Gastroesophageal sphincter (tissue), 4 donors: Measurements from ENCODE around the gene ARPP21. TPM values are rescaled to one million over a fixed set of nuclear protein-coding genes. Genes with fewer than 3 reads are reported as not detected.

ENCODE experiments used
- ATAC-seq: fragments of 150-250 bp; one replicate; pipeline ENCODE4 v1.9.1; 2016; ENCODE audit warnings: mild to moderate bottlenecking, moderate library complexity
- H3K27ac ChIP-seq, 4 donors: fragments of 200-600 bp; sonication (generic) in 3 of 4; 1 replicate in 3 of 4; 2 replicates in 1 of 4; pipeline ENCODE4 v1.5.1; 2016 to 2019
- H3K27me3 ChIP-seq: fragments of 200-600 bp; sonication (generic); one replicate; pipeline ENCODE4 v1.5.1; 2019
- H3K36me3 ChIP-seq, 2 donors: fragments of 200-600 bp; sonication (generic); one replicate each; pipeline ENCODE4 v1.5.1; 2019; ENCODE audit warnings: control low read depth in 1 of 2
- H3K4me1 ChIP-seq, 3 donors: fragments of 200-600 bp; sonication (generic); 1 replicate in 2 of 3; 2 replicates in 1 of 3; pipeline ENCODE4 v1.5.1; 2016 to 2019; ENCODE audit warnings: control low read depth in 2 of 3
- H3K4me3 ChIP-seq, 2 donors: fragments of 200-600 bp; sonication (generic); one replicate each; pipeline ENCODE4 v1.5.1; 2019; ENCODE audit warnings: mild to moderate bottlenecking in 1 of 2, moderate library complexity in 1 of 2
- H3K9me3 ChIP-seq, 3 donors: fragments of 200-600 bp; sonication (generic); one replicate each; pipeline ENCODE4 v1.5.1; 2017 to 2019; ENCODE audit warnings: control low read depth in 2 of 3
- EP300 ChIP-seq: sonication (generic); formaldehyde crosslinking; IDR thresholded peaks from one replicate; pipeline ENCODE4 v1.6.1; 2017; ENCODE audit warnings: antibody characterized with exemption, mild to moderate bottlenecking
- POLR2A ChIP-seq, 2 donors: fragments of 450-650 bp; IDR thresholded peaks; one replicate each; pipeline ENCODE4 v1.6.1; 2017; ENCODE audit warnings: antibody characterized with exemption in 2 of 2, mild to moderate bottlenecking in 2 of 2, moderate library complexity in 1 of 2
- POLR2AphosphoS5 ChIP-seq: sonication (generic); formaldehyde crosslinking; IDR thresholded peaks from one replicate; pipeline ENCODE4 v1.6.1; 2017; ENCODE audit warnings: antibody characterized with exemption
- WGBS, 2 donors: methylation state at CpG; one replicate each; pipeline ENCODE4 v1.1.5; 2018; ENCODE audit warnings: low coverage in 1 of 2; 5-methylcytosine and 5-hydroxymethylcytosine counted together
- total RNA-seq, 4 donors: library from RNA; depleted of rRNA; stranded (reverse); fragments of >200 nt; gene quantifications; one replicate each; pipeline ENCODE4 v1.1.0, GENCODE V29; 2016
- TF ChIP-seq, protein P1 (sequence below), 4 experiments: fragments of 200-600 bp in 2 of 4; fragments of 450-650 bp in 2 of 4; sonication (generic) in 1 of 4; IDR thresholded peaks; one replicate each; pipeline ENCODE4 v1.5.1; 2017 to 2019; ENCODE audit warnings: antibody characterized with exemption in 4 of 4, mild to moderate bottlenecking in 2 of 4, moderate library complexity in 2 of 4

ARPP21 gene
- total RNA-seq, 4 donors from 2014 or later, result 0.15 to 1.5 (median 0.78) TPM

DNA sequence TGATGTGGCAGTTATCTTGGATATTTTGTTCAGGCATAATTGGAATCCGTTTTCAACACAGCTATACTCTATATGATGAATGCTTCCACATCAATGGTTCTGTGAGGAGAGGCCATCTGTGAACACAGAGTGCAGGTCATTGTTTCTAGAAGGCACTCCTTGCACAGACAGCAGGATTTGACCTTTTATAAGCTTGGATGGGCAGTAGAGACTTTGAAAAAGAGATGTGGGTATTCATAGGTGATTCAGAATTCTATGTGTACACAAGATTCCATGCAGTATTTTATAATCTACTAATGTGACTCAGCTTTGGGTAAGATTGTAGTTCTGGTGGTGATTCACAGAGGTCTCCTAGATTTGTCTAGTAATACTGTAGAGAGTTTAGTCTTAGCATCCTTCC is 12.5 kb downstream of the ARPP21 start:
- TF ChIP-seq, protein P1, sequence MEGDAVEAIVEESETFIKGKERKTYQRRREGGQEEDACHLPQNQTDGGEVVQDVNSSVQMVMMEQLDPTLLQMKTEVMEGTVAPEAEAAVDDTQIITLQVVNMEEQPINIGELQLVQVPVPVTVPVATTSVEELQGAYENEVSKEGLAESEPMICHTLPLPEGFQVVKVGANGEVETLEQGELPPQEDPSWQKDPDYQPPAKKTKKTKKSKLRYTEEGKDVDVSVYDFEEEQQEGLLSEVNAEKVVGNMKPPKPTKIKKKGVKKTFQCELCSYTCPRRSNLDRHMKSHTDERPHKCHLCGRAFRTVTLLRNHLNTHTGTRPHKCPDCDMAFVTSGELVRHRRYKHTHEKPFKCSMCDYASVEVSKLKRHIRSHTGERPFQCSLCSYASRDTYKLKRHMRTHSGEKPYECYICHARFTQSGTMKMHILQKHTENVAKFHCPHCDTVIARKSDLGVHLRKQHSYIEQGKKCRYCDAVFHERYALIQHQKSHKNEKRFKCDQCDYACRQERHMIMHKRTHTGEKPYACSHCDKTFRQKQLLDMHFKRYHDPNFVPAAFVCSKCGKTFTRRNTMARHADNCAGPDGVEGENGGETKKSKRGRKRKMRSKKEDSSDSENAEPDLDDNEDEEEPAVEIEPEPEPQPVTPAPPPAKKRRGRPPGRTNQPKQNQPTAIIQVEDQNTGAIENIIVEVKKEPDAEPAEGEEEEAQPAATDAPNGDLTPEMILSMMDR (IDR thresholded peaks at IDR 0.05), result no peak
- no peak for TF ChIP-seq EP300
- no peak for TF ChIP-seq POLR2AphosphoS5
- no peak for TF ChIP-seq POLR2A (IDR thresholded peaks at IDR 0.05)

DNA sequence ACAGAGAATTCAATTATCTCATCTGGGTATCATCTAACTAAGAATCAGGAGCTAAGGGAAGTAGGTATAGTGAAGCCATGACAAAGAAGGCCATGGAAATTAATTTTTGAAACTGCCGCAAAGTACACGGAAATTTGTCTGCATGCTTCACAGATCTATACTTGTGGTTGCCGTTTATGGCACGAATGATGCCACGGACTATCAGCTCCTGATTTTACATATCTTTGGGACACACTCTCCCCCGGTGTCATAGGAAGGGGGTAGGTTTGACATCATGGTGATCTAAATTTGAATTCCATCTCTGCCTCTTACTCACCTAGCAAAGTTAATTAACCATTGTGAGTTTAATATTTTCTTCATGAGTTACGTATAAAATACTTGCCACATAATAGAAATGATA is 14.0 kb downstream of the ARPP21 start:
- Histone ChIP-seq H3K4me1 (no peaks in the 10 kb centered on the region), H3K27me3 (no peaks in the 10 kb centered on the region), H3K27ac (no peak overlapping the region), H3K9me3 (no peaks in the 10 kb centered on the region), H3K4me3 (no peak overlapping the region), H3K36me3 (no peaks in the 10 kb centered on the region)
- ATAC-seq, result no peak
- TF ChIP-seq EP300 (no peak), POLR2A (IDR thresholded peaks at IDR 0.05) (no peak), POLR2AphosphoS5 (no peak)
- TF ChIP-seq, protein P1 (IDR thresholded peaks at IDR 0.05), result no peak
- 95% methylated on average over 7 of the region's 7 CpGs for WGBS, 2 donors

More for the DNA sequence above, 12.5 kb downstream of the ARPP21 start:
- no peaks in the 10 kb centered on the region for H3K27me3 ChIP-seq
- ATAC-seq, result no peak
- H3K9me3 ChIP-seq, result no peaks in the 10 kb centered on the region
- H3K4me1 ChIP-seq, result no peaks in the 10 kb centered on the region
- no peak overlapping the region for H3K4me3 ChIP-seq
- H3K27ac ChIP-seq, result no peak overlapping the region
- no peaks in the 10 kb centered on the region for H3K36me3 ChIP-seq
- 50 to 83% methylated on average over 1 of the region's 1 CpG for whole genome bisulfite sequencing, 2 donors

DNA sequence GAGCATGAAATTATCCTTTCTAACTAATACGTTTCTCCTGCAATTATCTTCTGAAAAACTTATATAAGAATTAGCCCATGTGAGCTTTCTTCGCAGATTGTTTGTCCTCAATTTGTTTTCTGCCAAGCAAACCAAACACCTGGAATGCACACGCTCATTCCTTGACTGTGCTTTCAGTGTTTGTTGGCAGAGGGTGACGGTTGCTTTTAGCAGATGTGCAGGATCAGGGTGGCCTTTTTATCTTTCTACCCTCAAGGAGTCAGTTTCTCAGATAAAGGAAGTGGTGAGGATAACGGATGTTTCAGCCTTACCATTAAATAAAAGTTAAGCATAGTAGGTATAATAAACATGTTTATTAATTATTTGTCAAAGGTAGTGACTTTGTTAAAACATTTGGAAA is 15.2 kb downstream of the ARPP21 start:
- Histone ChIP-seq H3K9me3 (no peaks in the 10 kb centered on the region), H3K27ac (no peak overlapping the region), H3K4me1 (no peaks in the 10 kb centered on the region), H3K36me3 (no peaks in the 10 kb centered on the region), H3K27me3 (no peaks in the 10 kb centered on the region), H3K4me3 (no peak overlapping the region)
- no peak for ATAC-seq
- no peak for TF ChIP-seq POLR2AphosphoS5
- TF ChIP-seq POLR2A (IDR thresholded peaks at IDR 0.05), result no peak
- TF ChIP-seq, protein P1 (IDR thresholded peaks at IDR 0.05), result no peak
- TF ChIP-seq EP300, result no peak
- 61 to 64% methylated on average over 2 to 5 of the region's 5 CpGs for WGBS, 2 donors

DNA sequence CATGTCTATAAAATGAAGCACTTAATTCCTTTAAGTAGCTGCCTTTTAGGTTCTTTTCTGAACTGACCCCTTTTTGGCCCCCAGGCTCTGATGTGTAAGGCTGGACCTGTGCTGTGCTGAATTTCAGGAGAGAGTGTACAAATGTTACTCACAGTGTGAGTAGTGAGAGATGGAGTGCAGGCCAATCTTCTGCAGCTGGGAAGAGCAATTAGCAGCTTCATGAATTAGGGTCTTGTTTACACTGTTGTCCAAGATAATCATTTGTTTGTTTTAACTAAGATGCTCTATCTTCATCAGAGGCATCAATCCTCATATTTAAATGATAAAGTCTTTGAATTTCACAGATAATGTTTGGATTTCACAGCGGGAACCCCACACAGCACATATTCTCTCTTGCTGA is 19.4 kb downstream of the ARPP21 start:
- Histone ChIP-seq H3K4me3 (no peak overlapping the region), H3K36me3 (no peaks in the 10 kb centered on the region), H3K27ac (no peak overlapping the region), H3K9me3 (no peaks in the 10 kb centered on the region), H3K27me3 (no peaks in the 10 kb centered on the region), H3K4me1 (no peaks in the 10 kb centered on the region)
- TF ChIP-seq POLR2AphosphoS5 (no peak), POLR2A (IDR thresholded peaks at IDR 0.05) (no peak), EP300 (no peak)
- TF ChIP-seq, protein P1 (IDR thresholded peaks at IDR 0.05), result no peak
- ATAC-seq, result no peak
- WGBS, 2 donors, result 81 to 89% methylated on average over 1 of the region's 1 CpG

DNA sequence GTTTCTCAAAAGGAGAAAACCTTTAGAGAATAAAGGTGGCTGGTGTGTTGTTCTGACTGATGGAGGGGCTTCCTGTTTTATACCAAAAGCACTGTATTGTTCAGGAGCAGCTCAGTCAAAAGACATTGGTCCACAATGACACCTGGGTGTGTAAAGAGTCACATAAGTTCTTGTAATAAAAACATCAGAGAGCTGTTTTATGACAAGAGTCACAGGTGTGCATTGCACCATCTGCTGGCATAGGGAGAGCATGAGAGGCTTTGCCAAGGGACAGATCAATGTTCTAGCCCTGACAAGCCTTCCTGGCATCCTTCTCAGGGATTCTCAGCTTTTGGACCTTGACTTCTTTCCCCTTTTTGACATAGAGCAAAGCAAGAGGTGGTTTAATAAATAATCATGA is 20.4 kb downstream of the ARPP21 start:
- H3K4me3 ChIP-seq, result no peak overlapping the region
- no peaks in the 10 kb centered on the region for H3K9me3 ChIP-seq
- no peak for ATAC-seq
- H3K36me3 ChIP-seq, result no peaks in the 10 kb centered on the region
- H3K27me3 ChIP-seq, result no peaks in the 10 kb centered on the region
- H3K4me1 ChIP-seq, result peaks cover 0 to 6% (median 0%) of the 10 kb centered on the region in 3 donors
- H3K27ac ChIP-seq, result no peak overlapping the region
- TF ChIP-seq, protein P1 (IDR thresholded peaks at IDR 0.05), result no peak
- no peak for TF ChIP-seq POLR2A (IDR thresholded peaks at IDR 0.05)
- no peak for TF ChIP-seq EP300
- no peak for TF ChIP-seq POLR2AphosphoS5
